ENCODE measurements around the gene EIF1AX.

EIF1AX gene

GRCh38 chrX:20080277-20080676 lies 61.4 kb downstream of the EIF1AX start:
- DNase-seq (ENCODE audit: low read depth), result no peak
- H3K4me3 ChIP-seq (ENCODE audit: control insufficient read depth, low read depth, low read length), result no peak overlapping the region
- TF ChIP-seq CTCF (conservative IDR thresholded peaks at IDR 0.05; ENCODE audit: control insufficient read depth, insufficient read depth, low read depth, low read length), result no peak
